Common myeloid progenitor, CD34-positive (primary cell): ENCODE results near the gene SRL.

Source experiments
- CTCF ChIA-PET: fragments of 350-600 bp; sonication (Branson Sonifier 250); formaldehyde crosslinking; loops from one replicate; lab custom pipeline; 2021; ENCODE audit warnings: antibody characterized with exemption; lab: Charles Lee
- POLR2A ChIA-PET: fragments of 350-600 bp; sonication (Branson Sonifier 250); formaldehyde crosslinking; loops from one replicate; lab custom pipeline; 2021; ENCODE audit warnings: antibody characterized with exemption; lab: Charles Lee
- DNase-seq, 3 donors: peaks; one replicate each; pipeline versions ENCODE4 v3.0.0 to v3.0.0-alpha.2; 2013
- H3K27ac ChIP-seq, 2 experiments: 1 replicate in 1 of 2; 2 replicates in 1 of 2; pipeline ENCODE4 v1.7.0; 2013; ENCODE audit warnings: inconsistent platforms in 2 of 2, low read length in 2 of 2, mild to moderate bottlenecking in 2 of 2, low read depth in 1 of 2, moderate library complexity in 1 of 2; ENCODE audit not compliant: severe bottlenecking in 2 of 2, insufficient read depth in 1 of 2, poor library complexity in 1 of 2
- H3K27me3 ChIP-seq, 5 experiments: replicated peaks in 2 of 5; 1 replicate in 3 of 5; 2 replicates in 2 of 5; pipeline versions ENCODE4 v1.6.1 to v1.7.0; 2013; ENCODE audit warnings: low read length in 4 of 5, mild to moderate bottlenecking in 2 of 5, moderate library complexity in 2 of 5, inconsistent platforms in 1 of 5; ENCODE audit not compliant: insufficient read depth in 5 of 5, control insufficient read depth in 4 of 5
- H3K36me3 ChIP-seq, 4 experiments: 1 replicate in 2 of 4; 2 replicates in 2 of 4; pipeline versions ENCODE4 v1.6.1 to v1.7.0; 2013; ENCODE audit warnings: low read length in 3 of 4, control low read depth in 1 of 4, mild to moderate bottlenecking in 1 of 4; ENCODE audit not compliant: control insufficient read depth in 4 of 4, insufficient read depth in 4 of 4
- H3K4me1 ChIP-seq, 4 experiments: 1 replicate in 3 of 4; 2 replicates in 1 of 4; pipeline versions ENCODE4 v1.6.1 to v1.7.1; 2013; ENCODE audit warnings: low read length in 3 of 4, mild to moderate bottlenecking in 3 of 4, control low read depth in 1 of 4, inconsistent platforms in 1 of 4, moderate library complexity in 1 of 4; ENCODE audit not compliant: control insufficient read depth in 4 of 4, insufficient read depth in 4 of 4; ENCODE audit errors: control extremely low read depth in 1 of 4
- H3K4me3 ChIP-seq, 7 experiments: 1 replicate in 4 of 7; 2 replicates in 3 of 7; pipeline versions ENCODE4 v1.5.1 to v1.7.0; 2013; ENCODE audit warnings: mild to moderate bottlenecking in 7 of 7, low read length in 6 of 7, moderate library complexity in 6 of 7, inconsistent platforms in 2 of 7, low read depth in 2 of 7, control low read depth in 1 of 7; ENCODE audit not compliant: insufficient read depth in 4 of 7, control insufficient read depth in 1 of 7; ENCODE audit errors: extremely low read depth in 1 of 7
- H3K9me3 ChIP-seq, 5 experiments: 1 replicate in 4 of 5; 2 replicates in 1 of 5; pipeline versions ENCODE4 v1.6.1 to v1.7.1; 2013; ENCODE audit warnings: low read length in 4 of 5, mild to moderate bottlenecking in 2 of 5, inconsistent platforms in 1 of 5, low read depth in 1 of 5, moderate library complexity in 1 of 5; ENCODE audit not compliant: control insufficient read depth in 4 of 5, insufficient read depth in 2 of 5; ENCODE audit errors: control extremely low read depth in 1 of 5
- WGBS: methylation state at CpG from one replicate; pipeline ENCODE4 v1.1.5; 2013; ENCODE audit not compliant: insufficient coverage; 5-methylcytosine and 5-hydroxymethylcytosine counted together

The SRL gene

DNA sequence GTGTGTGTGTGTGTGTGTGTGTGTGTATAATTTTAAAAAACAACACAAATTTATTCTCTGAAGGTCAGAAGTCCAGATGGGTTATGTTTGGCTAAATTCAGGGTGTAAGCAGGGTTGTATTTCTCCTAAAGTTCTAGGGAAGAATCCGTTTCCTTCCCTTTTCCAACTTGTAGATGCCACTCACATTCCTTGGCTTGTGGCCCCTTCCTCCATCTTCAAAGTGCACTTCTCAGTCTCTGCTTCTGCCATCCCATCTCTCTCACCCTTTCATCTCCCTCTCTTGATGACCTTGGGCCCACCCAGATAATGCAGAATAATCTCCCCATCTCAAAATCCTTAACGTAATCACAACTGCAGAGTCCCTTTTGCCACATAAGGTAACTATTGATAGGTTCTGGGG, 38.7 kb upstream of the SRL start:
- Histone ChIP-seq H3K27me3 (no peaks in the 10 kb centered on the region), H3K27ac (no peak overlapping the region), H3K36me3 (no peaks in the 10 kb centered on the region), H3K9me3 (peaks cover 0 to 4% (median 0%) of the 10 kb centered on the region in 5 experiments), H3K4me1 (peaks cover 0 to 3% (median 0%) of the 10 kb centered on the region in 4 experiments), H3K4me3 (no peak overlapping the region)
- DNase-seq, result no peak
- no CpG with 5 or more reads among the region's 2 CpGs for WGBS
- POLR2A ChIA-PET, result no interaction called here
- CTCF ChIA-PET, result no interaction called here

DNA sequence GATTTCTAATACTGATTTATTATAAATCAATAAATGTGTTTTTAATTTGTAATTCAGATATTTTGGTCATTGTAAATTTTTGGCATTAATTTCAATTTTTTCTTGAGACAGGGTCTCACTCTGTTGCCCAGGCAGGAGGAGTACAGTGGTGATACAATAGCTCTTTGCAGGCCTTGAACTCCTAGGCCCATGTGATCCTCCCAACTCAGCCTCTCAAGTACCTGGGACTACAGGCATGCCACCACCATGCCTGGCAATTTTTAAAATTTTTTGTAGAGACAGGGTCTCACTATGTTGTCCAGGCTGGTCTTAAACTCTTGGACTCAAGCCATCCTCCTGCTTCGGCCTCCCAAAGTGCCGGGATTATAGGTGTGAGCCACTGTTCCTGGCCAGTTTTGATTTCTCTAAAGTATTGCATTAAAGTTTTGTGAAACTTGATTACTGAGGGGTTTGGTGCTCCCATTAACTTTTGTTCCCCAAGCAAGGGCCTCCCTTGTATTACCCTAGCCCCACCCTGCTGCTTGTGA, 36.2 kb upstream of the SRL start:
- 95% methylated on average over 2 of the region's 2 CpGs for WGBS
- CTCF ChIA-PET, result interaction anchor here (3.4 kb wide), 1 partner anchor 24 kb away, joined by 9 read pairs; no protein-coding TSS in a partner anchor
- POLR2A ChIA-PET, result no interaction called here

DNA sequence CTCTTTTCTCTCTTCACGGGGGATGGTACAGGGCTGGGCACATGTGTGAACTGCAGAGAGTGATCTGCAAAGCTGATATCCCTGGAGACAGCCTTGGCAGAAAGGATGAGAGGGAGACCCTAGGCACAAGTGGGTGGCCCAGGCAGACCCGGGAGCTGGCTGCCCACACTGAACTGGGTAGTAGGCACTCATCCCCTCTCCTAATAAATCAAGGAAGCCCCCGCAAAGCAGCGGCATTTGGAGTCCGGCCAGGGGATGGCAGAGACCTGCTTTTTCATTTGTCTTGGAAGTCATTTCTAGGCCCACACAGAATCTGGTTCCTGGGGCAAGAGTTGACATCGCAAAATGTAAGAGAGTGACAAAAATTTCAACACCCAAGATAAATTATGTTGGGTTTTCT, 34.0 kb upstream of the SRL start:
- 98% methylated on average over 6 of the region's 6 CpGs for WGBS

More for the DNA sequence above, 36.2 kb upstream of the SRL start:
- no peak overlapping the region for H3K27ac ChIP-seq
- no peak overlapping the region for H3K4me3 ChIP-seq
- no peaks in the 10 kb centered on the region for H3K27me3 ChIP-seq
- H3K9me3 ChIP-seq, result peaks cover 0 to 4% (median 0%) of the 10 kb centered on the region in 5 experiments
- H3K36me3 ChIP-seq, result no peaks in the 10 kb centered on the region
- H3K4me1 ChIP-seq, result peaks cover 0 to 10% (median 9%) of the 10 kb centered on the region in 4 experiments
- DNase-seq, result no peak

DNA sequence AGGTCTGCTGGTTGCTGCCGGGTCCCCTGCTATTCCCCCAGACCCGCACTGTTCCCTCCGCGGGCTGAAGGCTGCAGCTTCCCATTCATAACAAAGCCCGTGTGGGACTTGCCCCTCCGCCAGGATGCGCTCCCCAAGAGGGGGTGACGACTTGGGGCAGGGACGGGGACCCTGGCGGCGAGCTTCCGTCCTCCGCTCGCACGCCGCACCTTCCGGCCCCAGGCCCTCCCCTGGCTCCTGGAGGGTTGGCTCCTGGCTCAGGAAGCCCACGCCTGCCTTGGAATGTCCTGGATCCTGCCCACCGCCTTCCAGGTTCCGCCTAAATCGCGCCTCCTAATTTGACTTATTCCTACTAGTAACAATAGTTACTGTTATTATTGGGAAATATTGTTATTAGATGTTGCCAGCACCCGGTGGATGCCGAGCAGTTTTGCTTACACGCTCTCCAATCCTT, 32.0 kb upstream of the SRL start:
- no peaks in the 10 kb centered on the region for H3K9me3 ChIP-seq
- peak overlapping the region; percentile 25 to 76 for H3K27ac ChIP-seq
- CTCF ChIA-PET, result interaction anchor here (0.7 to 3.0 kb wide), 11 partner anchors 11 to 64 kb away, joined by 3 to 15 read pairs (median 4); no protein-coding TSS in a partner anchor
- H3K36me3 ChIP-seq, result no peaks in the 10 kb centered on the region
- POLR2A ChIA-PET, result interaction anchor here (1.0 kb wide), 1 partner anchor 11 kb away, joined by 4 read pairs; no protein-coding TSS in a partner anchor
- no peaks in the 10 kb centered on the region for H3K27me3 ChIP-seq
- peak overlapping the region; percentile 45 to 93 (median 79) for H3K4me3 ChIP-seq
- H3K4me1 ChIP-seq, result peaks cover 0 to 27% (median 24%) of the 10 kb centered on the region in 4 experiments
- WGBS, result 0% methylated on average over 18 of the region's 25 CpGs
- DNase-seq, result peak; percentile 85 to 88 (median 86)

More for the DNA sequence above, 34.0 kb upstream of the SRL start:
- Histone ChIP-seq H3K27ac (no peak overlapping the region), H3K27me3 (no peaks in the 10 kb centered on the region), H3K4me1 (peaks cover 0 to 19% (median 16%) of the 10 kb centered on the region in 4 experiments), H3K4me3 (no peak overlapping the region), H3K36me3 (no peaks in the 10 kb centered on the region), H3K9me3 (peaks cover 0 to 2% (median 0%) of the 10 kb centered on the region in 5 experiments)
- ChIA-PET POLR2A (no interaction called here), CTCF (interaction anchor here (0.5 to 3.4 kb wide), 5 partner anchors 10 to 116 kb away, joined by 3 to 9 read pairs (median 4); no protein-coding TSS in a partner anchor)
- DNase-seq, result no peak

DNA sequence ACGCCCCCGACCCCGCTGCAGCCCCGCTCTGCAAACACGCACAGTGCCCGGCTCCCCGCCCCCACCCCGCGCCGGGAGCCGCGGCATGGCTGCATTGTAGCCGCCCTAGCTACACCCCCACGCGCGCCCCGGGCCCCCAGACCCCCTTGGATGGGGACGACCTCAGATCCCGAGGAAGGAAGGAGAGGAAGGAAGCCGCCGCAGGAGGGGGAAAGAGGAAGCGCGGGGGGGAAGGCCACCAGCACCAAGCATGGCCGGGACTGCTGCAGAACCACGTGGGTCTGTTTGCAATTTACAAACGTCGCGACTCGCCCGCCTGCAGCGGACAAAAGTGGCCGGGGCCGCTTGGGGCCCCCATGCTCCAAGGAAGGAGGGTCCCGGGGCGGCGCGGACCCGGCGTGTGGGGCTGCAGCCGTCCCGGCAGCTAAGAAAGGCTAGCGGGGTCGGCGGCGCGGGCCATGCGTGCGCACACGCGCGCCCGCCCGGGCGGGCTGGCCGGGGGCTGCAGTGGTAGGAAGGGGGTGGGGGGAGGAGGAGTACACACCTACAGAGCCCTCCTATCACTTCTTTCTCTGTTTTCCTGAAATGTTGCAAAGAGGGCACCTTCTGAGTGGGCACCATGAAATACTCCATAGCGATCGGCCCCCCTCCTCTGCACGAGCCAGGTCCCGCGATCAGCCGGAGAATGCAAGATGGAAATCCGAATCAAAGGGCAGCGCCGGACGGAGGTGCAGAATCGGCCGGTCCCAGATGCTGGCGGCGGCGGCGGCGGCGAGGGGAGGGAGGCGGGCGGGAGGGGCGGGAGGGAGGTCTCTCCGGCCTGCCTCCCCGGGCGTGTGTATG, 30.5 kb upstream of the SRL start:
- Histone ChIP-seq H3K27me3 (no peaks in the 10 kb centered on the region), H3K36me3 (no peaks in the 10 kb centered on the region), H3K9me3 (no peaks in the 10 kb centered on the region), H3K27ac (peak overlapping the region in 1 of 2 experiments; percentile 79), H3K4me1 (peaks cover 0 to 27% (median 24%) of the 10 kb centered on the region in 4 experiments), H3K4me3 (peak overlapping the region; percentile 66 to 93 (median 85))
- POLR2A ChIA-PET, result interaction anchor here (0.6 kb wide), 1 partner anchor 58 kb away, joined by 3 read pairs; no protein-coding TSS in a partner anchor
- WGBS, result 0% methylated on average over 18 of the region's 79 CpGs
- CTCF ChIA-PET, result interaction anchor here (0.6 to 4.5 kb wide), 12 partner anchors 10 to 256 kb away, joined by 3 to 21 read pairs (median 4); no protein-coding TSS in a partner anchor
- DNase-seq, result peak; percentile 34 to 78 (median 66)

DNA sequence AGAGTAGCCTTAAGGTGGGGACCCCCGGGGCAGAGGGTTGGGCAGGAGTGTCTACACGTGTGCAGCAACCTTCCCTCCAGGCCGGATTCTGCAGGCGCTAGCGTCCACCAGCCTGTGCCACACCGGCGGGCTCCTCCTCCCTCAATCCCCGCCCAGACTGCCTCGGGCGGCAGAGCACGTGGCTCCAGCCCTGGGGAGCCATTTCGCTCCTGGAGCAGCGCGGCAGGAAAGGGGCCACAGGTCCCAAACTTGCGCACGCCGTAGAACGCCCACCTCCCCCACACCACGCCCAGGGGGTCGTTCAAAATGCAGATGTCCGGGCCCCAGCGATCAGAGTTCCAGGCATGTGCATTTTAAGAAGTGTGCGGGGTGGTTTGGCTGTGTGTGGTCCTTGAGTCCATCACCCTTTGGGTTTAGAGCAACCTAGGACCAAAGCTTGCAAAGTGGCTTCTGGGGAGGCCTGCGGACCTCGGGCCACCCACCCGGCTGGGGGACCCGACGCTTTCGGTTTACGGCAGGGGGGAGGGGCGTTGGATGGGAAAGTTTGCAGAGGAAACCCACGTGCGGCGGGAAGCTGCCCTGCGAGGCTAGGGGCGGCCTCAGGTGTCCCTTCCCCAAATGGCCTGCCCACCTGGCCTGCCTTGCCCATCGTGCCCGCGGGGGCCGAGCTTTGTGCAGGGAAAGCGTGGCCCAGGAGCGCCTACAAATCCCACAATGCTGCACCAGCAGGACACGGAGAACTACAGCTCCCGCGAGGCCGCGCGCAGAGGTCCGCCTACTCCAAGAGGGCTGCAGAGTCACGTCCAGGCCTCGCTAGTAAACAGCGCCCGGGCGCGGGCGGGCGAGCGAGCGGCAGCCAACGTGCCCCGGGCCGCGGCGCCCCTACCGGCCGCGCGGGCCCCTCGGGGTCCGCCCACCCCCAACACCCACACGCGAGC, 29.6 kb upstream of the SRL start:
- under 1% methylated on average over 67 of the region's 72 CpGs for WGBS
- Histone ChIP-seq H3K27me3 (no peaks in the 10 kb centered on the region), H3K36me3 (no peaks in the 10 kb centered on the region), H3K4me1 (peaks cover 0 to 27% (median 24%) of the 10 kb centered on the region in 4 experiments), H3K4me3 (peak overlapping the region; percentile 66 to 93 (median 85)), H3K27ac (peak overlapping the region in 1 of 2 experiments; percentile 79), H3K9me3 (no peaks in the 10 kb centered on the region)
- ChIA-PET POLR2A (interaction anchor here (0.8 kb wide), 1 partner anchor 18 kb away, joined by 6 read pairs; no protein-coding TSS in a partner anchor), CTCF (interaction anchor here (1.0 to 5.6 kb wide), 8 partner anchors 9 to 255 kb away, joined by 3 to 36 read pairs (median 8); no protein-coding TSS in a partner anchor)
- DNase-seq, result peak; percentile 92 to 96 (median 94)
